Measurements from ENCODE around the gene RSBN1. TPM values are rescaled to one million over a fixed set of nuclear protein-coding genes. Genes with fewer than 3 reads are reported as not detected.

The RSBN1 gene
- total RNA-seq, 1 donor from 2014 or later, result 27.7 TPM

DNA sequence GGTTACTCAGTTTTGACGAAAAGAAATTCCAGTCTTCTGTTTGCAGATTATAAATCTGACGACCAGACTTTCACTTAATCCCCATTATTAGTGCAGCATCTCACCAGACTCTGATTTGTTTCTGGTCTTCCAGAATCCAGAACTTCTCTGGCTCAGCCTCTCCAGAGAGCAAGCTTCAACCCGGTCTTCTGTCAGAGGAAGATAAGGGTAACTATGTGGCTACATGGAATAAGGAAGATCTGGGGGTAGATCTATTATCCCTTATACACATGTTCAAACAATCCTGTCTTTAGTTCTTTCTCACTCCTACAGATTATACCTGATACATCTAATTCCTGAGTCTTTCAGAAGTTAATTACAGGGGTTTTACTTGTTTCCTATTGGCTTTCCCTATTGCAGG is 62.9 kb downstream of the RSBN1 start:
- H3K4me3 ChIP-seq (ENCODE audit: low read depth, low read length), result no peak overlapping the region
- TF ChIP-seq, protein P1, sequence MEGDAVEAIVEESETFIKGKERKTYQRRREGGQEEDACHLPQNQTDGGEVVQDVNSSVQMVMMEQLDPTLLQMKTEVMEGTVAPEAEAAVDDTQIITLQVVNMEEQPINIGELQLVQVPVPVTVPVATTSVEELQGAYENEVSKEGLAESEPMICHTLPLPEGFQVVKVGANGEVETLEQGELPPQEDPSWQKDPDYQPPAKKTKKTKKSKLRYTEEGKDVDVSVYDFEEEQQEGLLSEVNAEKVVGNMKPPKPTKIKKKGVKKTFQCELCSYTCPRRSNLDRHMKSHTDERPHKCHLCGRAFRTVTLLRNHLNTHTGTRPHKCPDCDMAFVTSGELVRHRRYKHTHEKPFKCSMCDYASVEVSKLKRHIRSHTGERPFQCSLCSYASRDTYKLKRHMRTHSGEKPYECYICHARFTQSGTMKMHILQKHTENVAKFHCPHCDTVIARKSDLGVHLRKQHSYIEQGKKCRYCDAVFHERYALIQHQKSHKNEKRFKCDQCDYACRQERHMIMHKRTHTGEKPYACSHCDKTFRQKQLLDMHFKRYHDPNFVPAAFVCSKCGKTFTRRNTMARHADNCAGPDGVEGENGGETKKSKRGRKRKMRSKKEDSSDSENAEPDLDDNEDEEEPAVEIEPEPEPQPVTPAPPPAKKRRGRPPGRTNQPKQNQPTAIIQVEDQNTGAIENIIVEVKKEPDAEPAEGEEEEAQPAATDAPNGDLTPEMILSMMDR (conservative IDR thresholded peaks at IDR 0.05; ENCODE audit: low read depth, low read length), result no peak
- no peak for DNase-seq (ENCODE audit: low read depth)

DNA sequence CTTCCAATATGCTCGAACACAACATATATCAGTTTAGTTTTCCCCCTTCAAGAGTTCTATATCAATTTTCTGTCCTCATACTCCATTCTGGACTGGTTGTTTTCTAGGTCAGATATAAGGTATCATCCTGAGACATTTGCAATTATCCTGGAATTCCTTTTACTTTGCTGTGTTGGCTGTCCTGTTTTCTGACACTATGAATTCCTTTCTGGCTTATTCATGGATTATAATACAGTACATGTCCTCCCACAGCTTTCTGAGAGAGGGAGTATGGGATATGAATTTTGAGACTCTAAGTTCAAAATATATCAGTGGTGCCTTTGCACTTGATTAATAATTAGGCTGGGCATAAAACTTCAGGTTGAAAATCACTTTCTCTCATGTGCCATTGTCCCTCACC is 64.9 kb downstream of the RSBN1 start:
- no peak overlapping the region for H3K4me3 ChIP-seq (ENCODE audit: low read depth, low read length)
- TF ChIP-seq, protein P1 (conservative IDR thresholded peaks at IDR 0.05; ENCODE audit: low read depth, low read length), result no peak
- DNase-seq (ENCODE audit: low read depth), result no peak

DNA sequence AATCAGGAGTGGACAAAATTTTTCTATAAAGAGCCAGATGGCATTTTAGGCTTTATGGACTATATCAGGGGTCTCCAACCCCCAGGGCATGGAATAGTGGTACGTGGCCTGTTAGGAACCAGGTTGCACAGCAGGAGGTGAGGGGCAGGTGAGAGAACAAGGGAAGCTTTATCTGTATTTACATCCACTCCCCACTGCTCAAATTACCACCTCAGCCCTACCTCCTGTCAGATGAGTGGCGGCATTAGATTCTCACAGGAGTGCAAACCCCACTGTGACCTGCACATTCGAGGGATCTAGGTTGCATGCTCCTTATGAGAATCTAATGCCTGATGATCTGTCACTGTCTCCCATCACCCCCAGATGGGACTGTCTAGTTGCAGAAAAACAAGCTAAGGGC is 66.9 kb downstream of the RSBN1 start:
- no peak for DNase-seq (ENCODE audit: low read depth)
- H3K4me3 ChIP-seq (ENCODE audit: low read depth, low read length), result no peak overlapping the region
- TF ChIP-seq, protein P1 (conservative IDR thresholded peaks at IDR 0.05; ENCODE audit: low read depth, low read length), result no peak

DNA sequence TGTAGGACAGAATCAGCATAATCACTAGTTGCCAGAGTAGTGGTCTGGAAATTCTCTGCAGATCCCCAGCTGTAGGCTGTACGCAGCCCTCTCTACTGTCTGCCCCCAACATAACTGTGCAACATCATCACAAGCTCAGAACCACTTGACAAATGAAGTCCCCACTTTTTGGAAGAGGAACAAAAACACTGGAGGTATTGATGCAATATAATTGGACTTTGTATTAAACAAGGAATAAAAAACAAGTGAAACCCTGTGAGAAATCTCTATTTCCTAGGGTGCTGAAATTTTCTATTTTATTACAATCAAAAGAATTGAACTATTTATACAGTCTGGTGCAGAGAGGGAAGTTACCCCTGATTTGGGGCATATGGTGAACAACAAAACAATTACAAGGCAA is 68.2 kb downstream of the RSBN1 start:
- no peak for DNase-seq (ENCODE audit: low read depth)
- TF ChIP-seq, protein P1 (conservative IDR thresholded peaks at IDR 0.05; ENCODE audit: low read depth, low read length), result no peak
- no peak overlapping the region for H3K4me3 ChIP-seq (ENCODE audit: low read depth, low read length)

DNA sequence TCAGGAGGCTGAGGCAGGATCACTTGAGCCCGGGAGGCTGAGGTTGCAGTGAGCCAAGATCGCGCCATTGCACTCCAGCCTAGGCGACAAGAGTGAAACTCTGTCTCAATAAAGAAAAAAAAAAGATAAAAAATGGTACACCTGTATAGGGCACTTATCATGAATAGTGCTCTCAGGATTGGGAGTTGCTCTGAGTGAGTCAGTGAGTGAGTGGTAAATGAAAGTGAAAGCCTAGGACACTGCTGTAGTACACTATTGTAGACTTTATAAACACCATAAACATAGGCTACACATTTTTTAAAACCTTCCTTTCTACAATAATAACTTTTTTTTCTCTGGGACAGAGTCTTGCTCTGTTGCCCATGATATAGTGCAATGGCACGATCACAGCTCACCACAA is 69.8 kb downstream of the RSBN1 start:
- DNase-seq (ENCODE audit: low read depth), result no peak
- TF ChIP-seq, protein P1 (conservative IDR thresholded peaks at IDR 0.05; ENCODE audit: low read depth, low read length), result no peak
- no peak overlapping the region for H3K4me3 ChIP-seq (ENCODE audit: low read depth, low read length)

DNA sequence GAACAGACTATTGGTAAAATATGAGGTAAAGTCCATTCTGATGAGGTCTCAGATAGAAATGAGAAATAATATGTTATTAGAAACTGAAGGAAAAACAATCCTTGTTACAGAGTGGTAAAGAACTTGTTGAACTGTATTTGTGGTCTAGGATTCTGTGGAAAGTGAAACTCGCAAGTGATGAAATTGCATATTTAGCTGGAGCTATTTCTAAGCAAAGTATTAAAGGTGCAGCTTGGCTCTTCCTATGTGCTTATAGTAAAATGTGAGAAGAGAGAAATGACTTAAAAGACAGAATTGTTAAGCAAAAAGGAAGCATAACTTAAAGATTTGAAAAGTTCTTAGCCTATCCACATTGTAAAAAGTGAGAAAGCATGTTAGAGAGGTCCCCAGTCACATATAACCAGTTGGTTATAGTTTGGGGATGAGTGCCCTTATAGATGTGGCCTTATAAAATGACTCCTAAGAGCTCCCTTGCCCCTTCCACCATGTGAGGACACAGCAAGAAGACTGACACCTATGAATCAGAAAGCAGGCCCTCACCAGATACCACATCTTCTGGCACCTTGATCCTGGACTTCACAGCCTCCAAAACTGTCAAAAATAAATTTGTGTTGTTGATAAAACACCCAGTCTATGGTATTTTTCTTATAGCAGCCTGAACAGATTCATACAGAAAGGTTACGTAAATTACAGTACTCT is 77.8 kb downstream of the RSBN1 start:
- DNase-seq (ENCODE audit: low read depth), result no peak
- no peak overlapping the region for H3K4me3 ChIP-seq (ENCODE audit: low read depth, low read length)
- TF ChIP-seq, protein P1 (conservative IDR thresholded peaks at IDR 0.05; ENCODE audit: low read depth, low read length), result no peak

DNA sequence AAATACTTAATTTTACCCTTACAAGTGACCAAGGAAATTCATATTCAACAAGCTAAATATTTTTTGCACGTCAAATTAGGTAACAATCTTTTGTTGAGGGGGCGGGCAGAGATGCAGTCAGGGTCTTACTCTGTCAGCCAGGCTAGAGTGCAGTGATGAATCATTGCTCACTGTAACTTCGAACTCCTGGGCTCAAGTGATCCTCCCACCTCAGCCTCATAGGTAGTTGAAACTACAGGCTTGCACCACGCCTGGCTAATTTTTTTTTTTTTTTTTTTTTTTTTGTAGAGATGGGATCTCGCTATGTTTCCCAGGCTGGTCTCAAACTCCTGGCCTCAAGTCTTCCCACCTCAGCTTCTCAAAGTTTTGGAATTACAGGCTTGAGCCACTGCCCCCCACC is 79.5 kb downstream of the RSBN1 start:
- no peak overlapping the region for H3K4me3 ChIP-seq (ENCODE audit: low read depth, low read length)
- TF ChIP-seq, protein P1 (conservative IDR thresholded peaks at IDR 0.05; ENCODE audit: low read depth, low read length), result no peak
- DNase-seq (ENCODE audit: low read depth), result no peak
